Breast epithelium (tissue), 3 donors: Measurements from ENCODE around the gene AURKA.

Source experiments
- POLR2A ChIP-seq: fragments of 450-650 bp; IDR thresholded peaks from one replicate; pipeline ENCODE4 v1.6.1; 2016; ENCODE audit warnings: antibody characterized with exemption, mild to moderate bottlenecking, moderate library complexity
- TF ChIP-seq, protein P1 (sequence below), 3 donors: fragments of 450-650 bp; IDR thresholded peaks; one replicate each; pipeline ENCODE4 v1.5.1; 2016 to 2017; ENCODE audit warnings: antibody characterized with exemption in 3 of 3, mild to moderate bottlenecking in 3 of 3, moderate library complexity in 3 of 3

DNA sequence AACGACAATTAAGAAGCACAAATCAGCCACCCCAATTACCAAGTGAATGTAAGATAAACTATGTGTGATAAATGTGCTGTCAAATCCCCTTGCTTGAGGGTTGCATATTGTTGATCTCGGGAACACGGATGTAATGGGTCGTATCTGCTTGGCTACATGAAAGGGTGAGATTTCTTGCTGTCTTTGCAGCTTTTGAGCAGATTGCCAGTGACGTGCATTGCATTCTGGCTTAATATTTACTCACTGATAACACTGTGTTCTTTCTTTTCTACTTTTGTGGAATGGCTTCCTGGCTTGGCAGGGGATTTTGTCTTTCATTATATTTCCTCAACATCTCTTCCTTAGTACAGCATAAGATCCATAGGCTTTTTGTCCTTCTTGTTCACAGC, 43.7 kb downstream of the AURKA start:
- TF ChIP-seq, protein P1, sequence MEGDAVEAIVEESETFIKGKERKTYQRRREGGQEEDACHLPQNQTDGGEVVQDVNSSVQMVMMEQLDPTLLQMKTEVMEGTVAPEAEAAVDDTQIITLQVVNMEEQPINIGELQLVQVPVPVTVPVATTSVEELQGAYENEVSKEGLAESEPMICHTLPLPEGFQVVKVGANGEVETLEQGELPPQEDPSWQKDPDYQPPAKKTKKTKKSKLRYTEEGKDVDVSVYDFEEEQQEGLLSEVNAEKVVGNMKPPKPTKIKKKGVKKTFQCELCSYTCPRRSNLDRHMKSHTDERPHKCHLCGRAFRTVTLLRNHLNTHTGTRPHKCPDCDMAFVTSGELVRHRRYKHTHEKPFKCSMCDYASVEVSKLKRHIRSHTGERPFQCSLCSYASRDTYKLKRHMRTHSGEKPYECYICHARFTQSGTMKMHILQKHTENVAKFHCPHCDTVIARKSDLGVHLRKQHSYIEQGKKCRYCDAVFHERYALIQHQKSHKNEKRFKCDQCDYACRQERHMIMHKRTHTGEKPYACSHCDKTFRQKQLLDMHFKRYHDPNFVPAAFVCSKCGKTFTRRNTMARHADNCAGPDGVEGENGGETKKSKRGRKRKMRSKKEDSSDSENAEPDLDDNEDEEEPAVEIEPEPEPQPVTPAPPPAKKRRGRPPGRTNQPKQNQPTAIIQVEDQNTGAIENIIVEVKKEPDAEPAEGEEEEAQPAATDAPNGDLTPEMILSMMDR (IDR thresholded peaks at IDR 0.05) = no peak
- TF ChIP-seq POLR2A = no peak
